GM18858 (cell line): ENCODE data around the gene GRIN2C.
"Not testable (repeated sequence)": the region's sequence is repeated elsewhere in the genome, so short reads cannot be mapped to it uniquely, and the experiment has no call there.

Source experiments
- ATAC-seq: cut with Tn5 transposase; IDR thresholded peaks from one replicate; pipeline ENCODE4 v1.9.1; 2021; ENCODE audit not compliant: unreplicated experiment

GRIN2C gene

GRCh38 chr17:74859459-74860228 lies at the start of gene GRIN2C:
GRIN2C (minus strand) TSS chr17:74859885; CDS start chr17:74855092, 4,793 bp downstream.
- no peak for ATAC-seq

GRCh38 chr17:74909097-74909496 lies 49.4 kb upstream of the GRIN2C start:
- ATAC-seq, result not testable (repeated sequence)

GRCh38 chr17:74907012-74907411 lies 47.3 kb upstream of the GRIN2C start:
- no peak for ATAC-seq

GRCh38 chr17:74906214-74906793 lies 46.6 kb upstream of the GRIN2C start:
- ATAC-seq, result not testable (repeated sequence)

GRCh38 chr17:74904687-74905409 lies 45.2 kb upstream of the GRIN2C start:
- no peak for ATAC-seq

GRCh38 chr17:74903671-74904070 lies 44.0 kb upstream of the GRIN2C start:
- no peak for ATAC-seq

- no peak for ATAC-seq
Measured at GRCh38 chr17:74903034-74903433, 43.3 kb upstream of the GRIN2C start.

GRCh38 chr17:74901353-74902135 lies 41.9 kb upstream of the GRIN2C start:
- no peak for ATAC-seq

- no peak for ATAC-seq
Measured at GRCh38 chr17:74900208-74900607, 40.5 kb upstream of the GRIN2C start.

GRCh38 chr17:74898376-74898946 lies 38.8 kb upstream of the GRIN2C start:
- no peak for ATAC-seq

- no peak for ATAC-seq
Measured at GRCh38 chr17:74893936-74894671, 34.4 kb upstream of the GRIN2C start.

- ATAC-seq, result no peak
Measured at GRCh38 chr17:74892974-74893911, 33.6 kb upstream of the GRIN2C start, which contains the start of gene FADS6. FADS6 (minus strand) TSS chr17:74893633; CDS start chr17:74893595, 38 bp downstream.

- no peak for ATAC-seq
Measured at GRCh38 chr17:74892013-74892841, 32.5 kb upstream of the GRIN2C start.

GRCh38 chr17:74890554-74890953 lies 30.9 kb upstream of the GRIN2C start:
- no peak for ATAC-seq

- no peak for ATAC-seq
Measured at GRCh38 chr17:74888469-74888868, 28.8 kb upstream of the GRIN2C start.

- ATAC-seq, result no peak
Measured at GRCh38 chr17:74883241-74883745, 23.6 kb upstream of the GRIN2C start.

- no peak for ATAC-seq
Measured at GRCh38 chr17:74882517-74883240, 23.0 kb upstream of the GRIN2C start.
